Measurements from ENCODE around the gene PDCD4. TPM values are rescaled to one million over a fixed set of nuclear protein-coding genes. Genes with fewer than 3 reads are reported as not detected.

The PDCD4 gene
- total RNA-seq, 4 donors from 2014 or later: 17.4 to 157 (median 138) TPM

DNA sequence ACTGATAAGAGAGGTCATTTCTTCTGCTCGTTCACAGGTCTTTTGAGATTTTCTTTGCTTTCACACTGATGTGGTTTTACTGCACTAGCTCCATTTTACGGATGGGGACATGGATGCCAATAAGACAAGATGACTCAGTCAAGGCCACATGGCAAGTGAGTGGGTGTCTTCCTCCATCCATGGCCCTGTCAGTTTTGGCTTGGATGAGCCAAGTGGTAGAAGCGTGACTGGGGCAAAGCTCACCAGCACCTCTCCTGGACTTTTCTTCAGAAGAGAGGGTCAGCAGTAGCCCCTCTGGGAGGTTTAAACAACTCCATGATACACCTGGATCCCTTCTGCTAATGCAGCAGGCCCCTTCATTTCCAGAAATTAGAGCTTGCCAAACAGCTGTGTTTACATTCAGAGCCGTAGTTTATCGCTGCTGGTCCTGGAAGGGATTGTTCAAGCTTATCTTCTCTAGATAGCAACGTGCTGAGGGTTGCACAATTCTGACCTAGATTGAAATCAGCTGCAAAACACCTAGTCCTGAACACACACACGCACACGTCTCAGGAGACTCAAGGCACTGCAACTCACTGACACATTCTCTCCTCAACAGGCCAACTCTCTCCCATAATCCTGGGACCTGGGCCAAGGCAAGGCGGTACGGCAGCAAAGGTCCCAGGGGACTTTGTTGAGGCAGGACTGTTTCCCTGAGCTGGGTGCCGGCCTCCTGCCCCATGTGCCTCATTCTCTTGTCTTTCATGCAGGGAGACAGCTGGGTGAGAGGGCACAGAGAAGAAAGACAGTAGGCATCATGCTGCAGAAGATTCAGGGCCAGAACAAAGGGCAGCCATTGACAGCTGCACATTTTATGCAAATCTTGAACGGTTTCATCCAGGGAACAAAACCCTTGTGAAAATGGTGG, 14.2 kb upstream of the PDCD4 start:
- no peak for TF ChIP-seq POLR2A (IDR thresholded peaks at IDR 0.05)
- peak in 1 of 4 experiments; percentile 4 for TF ChIP-seq CTCF (IDR thresholded peaks at IDR 0.05)
- no peaks in the 10 kb centered on the region for H3K27me3 ChIP-seq
- peak in 1 of 2 donors; percentile 78 for DNase-seq
- intact Hi-C loops (cut with DNase I; ENCODE audit: low total_unique reads): no loop called here
- no peaks in the 10 kb centered on the region for H3K36me3 ChIP-seq
- H3K4me3 ChIP-seq: no peak overlapping the region
- H3K27ac ChIP-seq: peak overlapping the region; percentile 74 to 80
- no peaks in the 10 kb centered on the region for H3K4me1 ChIP-seq
- no peaks in the 10 kb centered on the region for H3K9me3 ChIP-seq

DNA sequence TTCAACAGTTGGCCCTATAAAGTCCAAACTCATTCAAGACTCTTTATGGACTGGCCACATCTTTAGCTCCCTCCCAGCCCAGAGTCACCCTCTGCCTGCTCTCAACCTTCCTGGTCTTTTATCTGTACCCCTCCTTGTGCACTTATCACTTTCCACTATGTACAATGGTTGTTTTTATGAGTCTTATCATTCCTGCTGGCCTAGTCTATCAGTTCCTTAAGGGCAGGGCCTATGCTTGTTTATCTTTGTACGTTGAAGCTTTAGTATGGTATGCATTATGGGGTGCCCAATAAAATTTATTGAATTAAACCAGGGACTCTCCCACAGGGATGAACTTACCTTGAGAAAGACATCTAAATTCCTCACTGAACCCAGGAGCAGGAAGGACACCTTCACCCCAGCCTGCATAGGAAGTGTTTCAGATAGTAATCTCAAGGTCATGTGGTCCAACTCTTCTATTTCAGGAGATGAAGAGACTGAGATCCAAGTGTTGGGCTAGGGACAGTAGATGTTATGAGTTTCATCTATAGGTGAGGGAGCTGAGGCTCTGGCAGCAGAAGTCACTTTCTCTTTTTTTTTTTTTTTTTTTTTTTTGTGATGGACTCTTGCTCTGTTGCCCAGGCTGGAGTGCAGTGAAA, 13.3 kb upstream of the PDCD4 start:
- no peak overlapping the region for H3K4me3 ChIP-seq
- no peak for DNase-seq
- no peaks in the 10 kb centered on the region for H3K4me1 ChIP-seq
- no peaks in the 10 kb centered on the region for H3K27me3 ChIP-seq
- H3K9me3 ChIP-seq: no peaks in the 10 kb centered on the region
- H3K36me3 ChIP-seq: no peaks in the 10 kb centered on the region
- intact Hi-C loops (cut with DNase I; ENCODE audit: low total_unique reads): no loop called here
- TF ChIP-seq CTCF (IDR thresholded peaks at IDR 0.05): no peak
- H3K27ac ChIP-seq: peak overlapping the region; percentile 74 to 80

GRCh38 chr10:110859206-110859972, 12.3 kb upstream of the PDCD4 start:
- Histone ChIP-seq H3K4me3 (no peak overlapping the region), H3K27me3 (no peaks in the 10 kb centered on the region), H3K36me3 (no peaks in the 10 kb centered on the region), H3K9me3 (no peaks in the 10 kb centered on the region), H3K4me1 (no peaks in the 10 kb centered on the region), H3K27ac (peak overlapping the region; percentile 74 to 80)
- intact Hi-C loops (cut with DNase I; ENCODE audit: low total_unique reads): no loop called here
- no peak for DNase-seq
- TF ChIP-seq POLR2A (IDR thresholded peaks at IDR 0.05): no peak
- no peak for TF ChIP-seq CTCF (IDR thresholded peaks at IDR 0.05)

- Histone ChIP-seq H3K36me3 (no peaks in the 10 kb centered on the region), H3K4me1 (no peaks in the 10 kb centered on the region), H3K27ac (peak overlapping the region; percentile 74 to 80), H3K9me3 (no peaks in the 10 kb centered on the region), H3K27me3 (no peaks in the 10 kb centered on the region), H3K4me3 (no peak overlapping the region)
- intact Hi-C loops (cut with DNase I; ENCODE audit: low total_unique reads): no loop called here
- DNase-seq: no peak
- TF ChIP-seq POLR2A (IDR thresholded peaks at IDR 0.05): no peak
- TF ChIP-seq CTCF (IDR thresholded peaks at IDR 0.05): no peak
These were observed 11.8 kb upstream of the PDCD4 start for GRCh38 chr10:110859973-110860376.
